Endothelial cell of umbilical vein (primary cell): ENCODE results near the gene ZNF75A.

Experiments used
- CTCF ChIP-seq, 2 donors: IDR thresholded peaks; 1 replicate in 1 of 2; 2 replicates in 1 of 2; pipeline ENCODE4 v1.5.1; 2011; ENCODE audit warnings: low read length in 2 of 2, mild to moderate bottlenecking in 2 of 2, moderate library complexity in 2 of 2, control low read depth in 1 of 2, inconsistent platforms in 1 of 2, low read depth in 1 of 2; ENCODE audit not compliant: insufficient read depth in 1 of 2; ENCODE audit errors: extremely low read depth in 1 of 2
- EZH2 ChIP-seq: IDR thresholded peaks from 2 replicates; pipeline ENCODE4 v1.6.1; 2012; ENCODE audit warnings: borderline replicate concordance, low read depth, mild to moderate bottlenecking, moderate library complexity, low read length, inconsistent platforms; ENCODE audit not compliant: severe bottlenecking
- FOS ChIP-seq: IDR thresholded peaks from 2 replicates; pipeline ENCODE4 v1.6.1; 2011; ENCODE audit warnings: mild to moderate bottlenecking, low read length, moderate library complexity, borderline replicate concordance; ENCODE audit not compliant: insufficient read depth
- GATA2 ChIP-seq: IDR thresholded peaks from 2 replicates; pipeline ENCODE4 v1.7.0; 2011; ENCODE audit warnings: low read depth, mild to moderate bottlenecking, moderate library complexity, mixed read lengths, low read length; ENCODE audit not compliant: insufficient read length, insufficient read depth
- JUN ChIP-seq: IDR thresholded peaks from 2 replicates; pipeline ENCODE4 v1.6.1; 2011; ENCODE audit warnings: borderline replicate concordance, low read depth; ENCODE audit not compliant: insufficient read length, insufficient read depth
- MAX ChIP-seq: IDR thresholded peaks from 2 replicates; pipeline ENCODE4 v1.6.1; 2011; ENCODE audit not compliant: insufficient read depth, insufficient read length
- MYC ChIP-seq: IDR thresholded peaks from one replicate; pipeline ENCODE4 v1.6.1; 2011; ENCODE audit warnings: mild to moderate bottlenecking, low read depth, low read length
- POLR2A ChIP-seq: IDR thresholded peaks from 2 replicates; pipeline ENCODE4 v1.6.1; 2012; ENCODE audit warnings: low read depth, mild to moderate bottlenecking, control low read depth, low read length
- POLR2AphosphoS5 ChIP-seq: IDR thresholded peaks from 2 replicates; pipeline ENCODE4 v1.6.1; 2012; ENCODE audit warnings: low read depth, mild to moderate bottlenecking, control low read depth, low read length, moderate library complexity; ENCODE audit not compliant: insufficient read depth

- TF ChIP-seq CTCF (IDR thresholded peaks at IDR 0.05; ENCODE audit: extremely low read depth in 1 of 2, insufficient read depth in 1 of 2, low read depth in 1 of 2, low read length in 2 of 2), result no peak
- no peak for TF ChIP-seq POLR2A
- TF ChIP-seq POLR2AphosphoS5, result no peak
- TF ChIP-seq MYC, result no peak
- no peak for TF ChIP-seq EZH2
- TF ChIP-seq JUN, result no peak
- TF ChIP-seq MAX, result no peak
- TF ChIP-seq FOS, result no peak
- TF ChIP-seq GATA2, result no peak
These were observed 45.5 kb upstream of the ZNF75A start for GRCh38 chr16:3259836-3260235.
